Activated T-helper 1 cell treated with anti-CD3 and anti-CD28 coated beads, Interleukin-12 subunit alpha, Interleukin-12 subunit beta, Interleukin-2, Interleukin-4 antibody, amounts not matched to agents 30 ng/mL and 10 ng/mL and 1 ng/mL, durations not matched to agents 14 hours and 24 hours and 36 hours (primary cell): Measurements from ENCODE around the gene FBXO42. TPM values are rescaled to one million over a fixed set of nuclear protein-coding genes. Genes with fewer than 3 reads are reported as not detected.

Experiments used
- DNase-seq: peaks from one replicate; pipeline ENCODE4 v3.0.0; 2021; ENCODE audit warnings: low spot score
- H3K27ac Mint-ChIP-seq: one replicate; pipeline ENCODE4 v1.8.0; 2021; ENCODE audit warnings: mild to moderate bottlenecking, mixed read lengths
- H3K27me3 Mint-ChIP-seq: one replicate; pipeline ENCODE4 v1.8.0; 2022; ENCODE audit warnings: mild to moderate bottlenecking, moderate library complexity, mixed read lengths; ENCODE audit not compliant: insufficient read depth
- H3K36me3 Mint-ChIP-seq: one replicate; pipeline ENCODE4 v1.8.0; 2021; ENCODE audit warnings: low read depth, mixed read lengths
- H3K4me1 Mint-ChIP-seq: one replicate; pipeline ENCODE4 v1.8.0; 2021; ENCODE audit warnings: low read depth, mixed read lengths
- H3K4me3 Mint-ChIP-seq: one replicate; pipeline ENCODE4 v1.8.0; 2021; ENCODE audit warnings: mild to moderate bottlenecking, moderate library complexity, mixed read lengths
- H3K9me3 Mint-ChIP-seq: one replicate; pipeline ENCODE4 v1.8.0; 2021; ENCODE audit warnings: mixed read lengths
- intact Hi-C: fragments of 100-400 bp; cut with micrococcal nuclease; formaldehyde crosslinking; loops from one replicate; pipeline ENCODE4 v1.15.1; 2024
- total RNA-seq: library from RNA; stranded (reverse); gene quantifications from 2 replicates; pipeline ENCODE4 v1.2.3, GENCODE V29; 2022

Gene FBXO42
- total RNA-seq, 1 donor from 2014 or later, result 17.1 TPM

- intact Hi-C loops, result loop anchor here (5.0 kb wide), 1 partner anchor 293 kb away; no protein-coding TSS in a partner anchor
- H3K36me3 Mint-ChIP-seq, result peaks cover 10% of the 10 kb centered on the region
- no peaks in the 10 kb centered on the region for H3K9me3 Mint-ChIP-seq
- peak overlapping the region; percentile 47 for H3K4me3 Mint-ChIP-seq
- H3K27ac Mint-ChIP-seq, result no peak overlapping the region
- no peaks in the 10 kb centered on the region for H3K4me1 Mint-ChIP-seq
- H3K27me3 Mint-ChIP-seq, result no peaks in the 10 kb centered on the region
- DNase-seq, result no peak
Measured at GRCh38 chr1:16204634-16205333, 147.5 kb downstream of the FBXO42 start.

DNA sequence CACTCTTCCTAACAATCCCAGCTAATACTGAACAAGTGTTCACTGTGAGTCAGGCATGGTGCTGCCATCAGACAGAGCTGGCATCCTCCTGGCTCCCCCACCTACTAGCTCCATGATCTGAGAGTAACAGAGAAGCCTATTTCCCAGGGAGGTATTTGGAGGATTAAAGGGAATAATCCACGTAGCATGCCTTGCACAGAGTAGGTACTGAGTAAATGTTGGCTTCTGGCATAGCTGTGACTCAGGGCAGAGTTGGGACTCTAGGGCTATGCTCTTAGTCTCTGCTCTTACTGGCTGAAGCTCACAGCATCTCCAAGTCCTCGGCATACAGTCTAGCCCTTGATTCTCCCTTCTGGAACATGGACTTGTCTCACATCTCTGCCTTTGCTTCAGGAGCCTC, 148.1 kb downstream of the FBXO42 start:
- Mint-ChIP-seq H3K4me1 (no peaks in the 10 kb centered on the region), H3K27me3 (no peaks in the 10 kb centered on the region), H3K27ac (no peak overlapping the region), H3K9me3 (no peaks in the 10 kb centered on the region), H3K4me3 (no peak overlapping the region), H3K36me3 (peaks cover 10% of the 10 kb centered on the region)
- no peak for DNase-seq
- intact Hi-C loops, result no loop called here

DNA sequence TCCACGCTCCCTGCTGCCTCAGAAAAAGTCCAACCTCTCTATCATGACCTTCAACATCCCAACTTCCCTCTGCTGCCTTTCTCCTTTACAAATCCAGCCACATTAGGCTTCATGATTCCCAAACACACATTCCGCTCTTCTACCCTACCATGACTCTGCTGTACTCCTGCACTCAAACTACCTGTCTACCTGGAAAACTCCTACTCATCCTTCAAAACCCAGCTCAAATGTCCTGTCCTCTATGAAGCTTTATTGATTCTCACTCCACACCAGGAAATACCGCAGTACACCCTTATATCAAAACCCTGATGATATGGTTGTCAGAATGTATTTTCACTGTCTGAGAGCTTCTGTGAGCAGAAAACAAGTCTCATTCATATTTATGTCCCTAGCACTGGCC, 148.7 kb downstream of the FBXO42 start:
- Mint-ChIP-seq H3K4me1 (no peaks in the 10 kb centered on the region), H3K36me3 (peaks cover 12% of the 10 kb centered on the region), H3K27ac (no peak overlapping the region), H3K27me3 (no peaks in the 10 kb centered on the region), H3K9me3 (no peaks in the 10 kb centered on the region), H3K4me3 (no peak overlapping the region)
- intact Hi-C loops, result no loop called here
- no peak for DNase-seq

- no peaks in the 10 kb centered on the region for H3K9me3 Mint-ChIP-seq
- H3K4me3 Mint-ChIP-seq, result no peak overlapping the region
- H3K4me1 Mint-ChIP-seq, result no peaks in the 10 kb centered on the region
- intact Hi-C loops, result no loop called here
- DNase-seq, result no peak
- H3K36me3 Mint-ChIP-seq, result peaks cover 12% of the 10 kb centered on the region
- no peak overlapping the region for H3K27ac Mint-ChIP-seq
- H3K27me3 Mint-ChIP-seq, result no peaks in the 10 kb centered on the region
Measured at GRCh38 chr1:16202281-16203210, 149.7 kb downstream of the FBXO42 start.

- H3K27me3 Mint-ChIP-seq, result no peaks in the 10 kb centered on the region
- DNase-seq, result no peak
- H3K4me1 Mint-ChIP-seq, result no peaks in the 10 kb centered on the region
- intact Hi-C loops, result no loop called here
- no peaks in the 10 kb centered on the region for H3K9me3 Mint-ChIP-seq
- no peak overlapping the region for H3K27ac Mint-ChIP-seq
- peaks cover 12% of the 10 kb centered on the region for H3K36me3 Mint-ChIP-seq
- no peak overlapping the region for H3K4me3 Mint-ChIP-seq
Measured at GRCh38 chr1:16199700-16200099, 152.6 kb downstream of the FBXO42 start.

GRCh38 chr1:16199157-16199501, 153.2 kb downstream of the FBXO42 start:
- Mint-ChIP-seq H3K27ac (no peak overlapping the region), H3K9me3 (no peaks in the 10 kb centered on the region), H3K36me3 (peaks cover 11% of the 10 kb centered on the region), H3K27me3 (peaks cover 2% of the 10 kb centered on the region), H3K4me1 (no peaks in the 10 kb centered on the region), H3K4me3 (no peak overlapping the region)
- intact Hi-C loops, result no loop called here
- no peak for DNase-seq

DNA sequence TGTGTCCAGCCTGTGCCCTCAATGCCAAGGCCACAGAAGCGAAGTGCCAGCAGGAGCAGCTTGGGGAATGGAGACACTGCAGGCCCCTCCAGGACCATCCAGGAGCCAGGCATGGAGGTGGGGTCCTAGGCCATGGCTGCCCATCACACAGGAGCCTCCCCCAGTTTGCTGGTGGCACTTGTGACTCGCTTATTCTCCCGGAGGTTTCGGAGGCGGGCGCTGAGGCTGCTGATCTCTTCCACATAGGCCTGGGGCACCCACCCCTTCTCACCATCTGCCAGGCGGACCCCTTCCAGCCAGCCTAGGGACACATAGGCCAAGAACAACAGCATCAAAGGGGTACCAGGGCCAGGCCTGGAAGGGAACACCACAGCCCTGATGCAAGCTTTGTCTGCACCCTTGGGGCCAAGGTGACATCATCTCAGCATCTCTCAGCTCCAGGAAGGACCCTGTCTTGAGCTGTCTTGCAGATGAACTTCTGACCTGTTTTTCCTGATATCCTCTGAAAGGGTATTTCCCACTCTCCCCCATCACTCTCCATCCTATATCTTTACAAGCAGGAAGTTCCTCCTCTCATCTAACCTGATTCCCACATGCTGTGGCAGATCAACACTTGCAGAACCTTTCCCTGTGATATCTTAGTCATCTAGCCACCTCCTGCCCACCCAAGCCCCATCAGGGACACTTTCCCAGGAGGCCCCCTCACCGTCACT, 153.7 kb downstream of the FBXO42 start:
- Mint-ChIP-seq H3K27me3 (peaks cover 2% of the 10 kb centered on the region), H3K9me3 (no peaks in the 10 kb centered on the region), H3K4me3 (no peak overlapping the region), H3K27ac (no peak overlapping the region), H3K36me3 (peaks cover 9% of the 10 kb centered on the region), H3K4me1 (no peaks in the 10 kb centered on the region)
- no peak for DNase-seq
- intact Hi-C loops, result no loop called here

GRCh38 chr1:16196874-16197273, 155.4 kb downstream of the FBXO42 start:
- no peak overlapping the region for H3K4me3 Mint-ChIP-seq
- peaks cover 3% of the 10 kb centered on the region for H3K27me3 Mint-ChIP-seq
- H3K9me3 Mint-ChIP-seq, result no peaks in the 10 kb centered on the region
- DNase-seq, result no peak
- H3K4me1 Mint-ChIP-seq, result no peaks in the 10 kb centered on the region
- H3K27ac Mint-ChIP-seq, result no peak overlapping the region
- H3K36me3 Mint-ChIP-seq, result peaks cover 2% of the 10 kb centered on the region
- intact Hi-C loops, result no loop called here

Other genes starting within 250 kb of the FBXO42 start
- gene EPHA2, start 196.4 kb downstream of the FBXO42 start, total RNA-seq, result not detected in 2 replicates
- gene ARHGEF19, start 139.8 kb downstream of the FBXO42 start, total RNA-seq, result 7.9 and 11.2 TPM in 2 replicates
- 3.8 and 4.1 TPM in 2 replicates for gene CPLANE2, start 115.3 kb downstream of the FBXO42 start, total RNA-seq
- gene SZRD1, start 14.8 kb upstream of the FBXO42 start, total RNA-seq, result 212 and 216 TPM in 2 replicates
- gene SPATA21, start 84.9 kb upstream of the FBXO42 start, total RNA-seq, result not detected in 2 replicates
- gene NECAP2, start 88.2 kb upstream of the FBXO42 start, total RNA-seq, result 79.9 and 81.9 TPM in 2 replicates
- gene RNU1-1, start 161.8 kb upstream of the FBXO42 start, total RNA-seq, result 2,178 and 3,041 TPM in 2 replicates